GM18508 (cell line): ENCODE measurements around the gene CST7.

Experiments
- ATAC-seq: cut with Tn5 transposase; IDR thresholded peaks from one replicate; pipeline ENCODE4 v1.9.1; 2021; ENCODE audit warnings: moderate number of reproducible peaks; ENCODE audit not compliant: insufficient read depth, unreplicated experiment

The CST7 gene

GRCh38 chr20:24981790-24982189 is 32.7 kb downstream of the CST7 start:
- ATAC-seq = no peak

DNA sequence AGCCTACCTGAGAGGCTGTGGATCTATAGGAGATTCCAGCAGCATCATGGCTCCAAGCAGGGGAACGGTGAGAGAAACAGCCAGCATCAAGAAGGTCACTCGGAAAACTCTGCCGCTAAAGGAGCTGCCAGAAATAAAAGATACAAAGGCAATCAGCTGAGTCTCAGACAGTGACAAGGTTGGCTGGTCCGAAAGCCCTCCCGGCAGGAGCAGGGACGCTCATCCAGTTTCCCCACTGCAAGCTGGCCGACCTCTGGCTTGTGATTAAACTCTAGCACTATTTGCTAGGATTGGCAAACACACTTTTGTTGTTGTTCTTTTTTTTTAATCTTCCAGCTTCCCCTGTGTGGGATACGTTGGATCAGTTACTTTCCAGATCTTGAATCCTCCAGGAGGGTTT is 34.8 kb downstream of the CST7 start:
- ATAC-seq = no peak

- no peak for ATAC-seq
These were observed 36.0 kb downstream of the CST7 start for GRCh38 chr20:24984961-24985640.

- ATAC-seq = no peak
These were observed 36.7 kb downstream of the CST7 start for GRCh38 chr20:24985802-24986201.

- no peak for ATAC-seq
These were observed 37.5 kb downstream of the CST7 start for GRCh38 chr20:24986436-24987015.

DNA sequence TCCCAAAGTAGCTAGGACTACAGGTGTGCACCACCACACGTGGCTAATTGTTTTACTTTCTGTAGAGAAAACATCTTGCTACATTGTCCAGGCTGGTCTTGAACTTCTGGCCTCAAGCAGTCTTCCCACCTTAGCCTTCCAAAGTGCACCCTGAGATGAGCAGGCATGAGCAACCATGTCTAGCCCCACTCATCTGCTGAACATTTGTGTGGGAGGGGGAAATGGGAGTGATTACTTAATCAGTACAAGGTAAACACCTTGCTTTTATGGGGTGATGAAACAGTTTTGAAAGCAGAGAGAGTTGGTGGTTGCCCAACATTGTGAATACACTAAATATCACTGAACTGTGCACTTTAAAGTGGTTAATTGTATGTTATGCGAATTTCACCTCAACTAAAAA is 38.2 kb downstream of the CST7 start:
- no peak for ATAC-seq

GRCh38 chr20:24987873-24988835 is 39.1 kb downstream of the CST7 start:
- no peak for ATAC-seq

DNA sequence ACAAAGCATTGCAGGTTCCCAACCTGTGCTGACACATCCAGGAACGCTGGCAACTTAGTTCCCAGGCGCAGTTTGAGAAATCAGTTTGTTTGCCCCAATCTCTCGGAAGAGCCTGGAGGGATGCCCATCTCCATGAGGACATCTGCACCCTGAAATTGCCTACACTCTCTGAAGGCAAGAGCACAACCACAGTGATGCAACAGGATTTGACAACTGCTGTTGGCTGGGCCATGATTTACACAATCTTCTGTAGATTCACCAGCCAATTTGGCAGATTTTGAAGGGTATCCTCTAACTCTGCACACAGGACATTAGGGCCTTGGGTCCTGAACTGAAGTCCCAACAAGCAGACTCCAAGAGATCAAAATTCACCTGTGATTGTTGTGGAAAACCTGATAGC is 40.1 kb downstream of the CST7 start:
- no peak for ATAC-seq

- no peak for ATAC-seq
These were observed 41.8 kb downstream of the CST7 start for GRCh38 chr20:24990810-24991252.

DNA sequence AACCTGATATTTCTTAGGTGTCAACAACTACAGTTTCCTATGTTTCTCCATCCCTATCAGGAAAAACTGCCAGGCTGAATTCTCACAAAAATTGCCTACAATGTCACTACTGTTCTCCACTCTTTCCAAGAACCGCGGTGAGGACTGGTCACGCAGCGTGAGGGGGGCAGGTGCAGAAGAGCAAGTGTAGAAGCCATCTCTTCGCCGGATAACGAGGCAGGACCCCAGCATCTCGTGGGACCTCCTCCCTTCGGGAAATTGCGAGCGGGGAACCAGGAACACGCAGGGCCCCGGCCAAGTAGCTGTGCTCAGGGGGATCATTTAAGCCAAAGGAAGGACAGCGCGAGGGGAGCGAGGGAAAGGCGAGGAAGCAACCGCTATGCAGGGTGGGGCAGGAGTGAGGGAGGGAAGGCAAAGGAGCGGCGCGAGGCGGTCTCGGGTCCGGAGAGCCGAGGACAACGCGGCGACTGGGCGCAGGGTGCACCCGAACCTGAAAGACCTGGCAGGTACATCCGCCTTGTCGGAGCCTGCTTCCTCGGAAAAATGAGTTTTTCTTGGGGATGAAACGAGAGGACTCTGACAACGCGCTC is 42.9 kb downstream of the CST7 start:
- no peak for ATAC-seq

GRCh38 chr20:24992487-24993205 is 43.6 kb downstream of the CST7 start, which contains the start of gene APMAP:
APMAP (minus strand) TSS chr20:24992751; CDS start chr20:24992688, 63 bp downstream.
- ATAC-seq = peak; percentile 83

GRCh38 chr20:24993337-24994185 is 44.5 kb downstream of the CST7 start:
- ATAC-seq = no peak

DNA sequence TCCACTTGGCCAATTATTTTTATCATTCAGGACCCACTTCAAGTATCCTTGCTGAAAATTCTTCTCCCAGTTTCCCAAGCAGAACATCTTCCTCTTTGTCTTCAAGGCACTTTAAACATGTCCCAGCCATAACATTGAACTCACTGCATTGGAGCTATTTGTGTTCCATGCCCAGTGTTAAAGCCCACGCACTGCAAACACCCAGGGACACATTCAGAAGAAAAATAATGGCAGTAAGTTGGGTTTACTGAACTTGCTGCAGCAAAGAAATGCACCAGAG is 45.1 kb downstream of the CST7 start:
- ATAC-seq = no peak

DNA sequence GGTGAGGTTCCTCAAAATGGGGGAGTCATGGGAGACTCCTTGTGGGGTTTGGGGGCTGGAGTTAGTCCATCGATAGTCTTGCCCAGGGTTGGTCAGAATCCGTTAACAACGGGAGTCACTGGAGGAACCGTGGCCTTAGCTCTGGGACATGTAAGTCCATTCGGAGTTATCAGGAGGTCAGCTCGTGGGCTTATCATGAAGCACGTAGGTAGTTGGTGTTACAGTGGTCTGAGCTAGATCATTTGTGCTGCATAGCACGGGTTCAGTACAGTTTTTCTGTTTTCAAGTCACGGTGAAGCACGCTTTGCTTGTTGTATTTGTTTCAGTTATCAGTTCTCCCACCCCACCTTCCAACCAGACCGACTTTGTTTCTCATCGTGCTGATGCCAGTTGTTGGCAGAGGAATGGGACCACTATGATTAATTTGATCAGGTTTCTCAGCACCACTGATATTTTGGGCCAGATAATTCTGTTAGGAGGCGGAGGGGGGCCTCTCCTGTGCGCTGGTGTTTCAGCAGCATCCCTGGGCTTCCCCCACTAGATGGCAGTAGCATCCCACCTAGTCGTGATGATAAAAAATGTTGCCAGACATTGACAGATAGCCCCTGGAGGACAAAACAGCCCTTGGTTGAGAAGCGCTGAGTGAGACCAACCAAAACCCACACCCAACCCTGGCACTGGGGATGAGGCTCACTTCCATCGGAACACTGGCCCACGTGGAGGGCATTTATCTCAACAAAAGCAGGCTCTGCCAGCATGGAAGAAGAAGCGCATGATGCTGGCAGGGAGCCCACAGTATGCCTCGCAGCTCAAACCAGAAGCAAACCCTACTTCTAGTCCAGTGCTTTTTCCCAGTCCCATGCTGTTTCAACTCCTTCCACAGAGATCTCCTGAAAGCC is 45.6 kb downstream of the CST7 start:
- ATAC-seq = peak; percentile 31

- ATAC-seq = no peak
These were observed 46.8 kb downstream of the CST7 start for GRCh38 chr20:24995741-24996448.

DNA sequence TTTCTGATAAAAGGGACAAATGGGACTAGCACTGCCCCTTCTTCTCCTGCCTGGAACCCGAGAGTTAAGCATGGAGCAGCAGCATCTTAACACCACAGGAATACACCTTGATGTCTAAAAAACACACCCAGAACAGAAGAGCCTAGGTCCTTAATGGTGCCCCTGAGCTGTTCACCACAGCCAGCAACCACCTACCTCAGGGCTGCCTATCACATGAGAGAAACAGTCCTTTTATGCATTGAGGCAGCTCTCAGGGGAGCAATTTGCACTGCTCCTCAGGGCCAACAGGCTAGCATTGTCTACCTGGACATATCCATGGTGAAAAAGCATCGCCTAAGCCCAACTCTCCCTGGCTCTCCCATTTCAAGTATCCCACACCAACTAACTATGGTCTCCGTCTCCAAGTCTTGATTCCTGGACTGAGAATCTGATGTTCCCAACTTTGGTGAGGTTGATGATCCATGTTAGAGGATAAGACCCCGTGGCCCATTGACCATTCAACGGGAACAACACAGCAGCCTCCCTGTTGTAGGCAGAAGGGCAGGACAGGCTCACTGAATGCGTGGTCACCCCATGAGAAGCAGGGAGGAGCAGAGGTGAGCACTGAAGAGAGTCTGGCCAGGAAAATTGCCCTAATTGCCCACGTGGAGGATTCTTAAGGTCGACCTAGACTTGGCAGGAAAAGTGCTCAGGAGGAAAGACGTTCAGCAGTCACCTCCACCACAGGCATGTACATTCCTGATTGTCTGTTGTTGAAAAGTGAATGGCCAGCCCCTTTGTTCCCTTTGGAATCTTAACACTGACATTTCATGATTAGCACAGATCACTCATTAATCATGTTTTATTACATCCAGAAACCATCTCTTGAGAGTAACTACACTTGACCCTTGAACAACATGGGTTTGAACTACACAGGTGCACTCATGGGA is 47.6 kb downstream of the CST7 start:
- ATAC-seq = no peak

- no peak for ATAC-seq
These were observed 49.1 kb downstream of the CST7 start for GRCh38 chr20:24998121-24998520.
